Measurements from ENCODE around the gene CD1D.

CD1D gene

GRCh38 chr1:158186180-158186579, 5.5 kb downstream of the CD1D start:
- Histone ChIP-seq H4K20me1 (ENCODE audit: insufficient read depth, low read length) (no peaks in the 10 kb centered on the region), H3K79me2 (ENCODE audit: insufficient read depth, low read length) (no peaks in the 10 kb centered on the region), H3F3A (ENCODE audit: insufficient read depth, low read length) (no peaks in the 10 kb centered on the region), H3K27me3 (ENCODE audit: insufficient read depth, low read length) (no peaks in the 10 kb centered on the region), H3K9me2 (ENCODE audit: low read depth, low read length) (no peaks in the 10 kb centered on the region), H3K4me2 (ENCODE audit: low read length) (no peak overlapping the region), H3K9me3 (ENCODE audit: low read length) (no peaks in the 10 kb centered on the region), H3K4me1 (ENCODE audit: insufficient read depth, low read length, severe bottlenecking) (peaks cover 5% of the 10 kb centered on the region), H3K9ac (ENCODE audit: low read length) (no peak overlapping the region), H3K27ac (ENCODE audit: low read depth, low read length, poor library complexity, severe bottlenecking) (no peak overlapping the region), H3K4me3 (ENCODE audit: low read depth, low read length, poor library complexity, severe bottlenecking) (no peak overlapping the region), H2AFZ (ENCODE audit: low read length) (no peak overlapping the region), H3K36me3 (ENCODE audit: insufficient read depth, low read length) (peaks cover 5% of the 10 kb centered on the region; the same call in 1 of the 2 replicates)
- TF ChIP-seq CTCF (IDR thresholded peaks at IDR 0.05; ENCODE audit: low read length) (no peak), EZH2 (IDR thresholded peaks at IDR 0.05; ENCODE audit: borderline replicate concordance, low read length) (no peak)

- Histone ChIP-seq H3K4me2 (ENCODE audit: low read length) (no peak overlapping the region), H3K9me3 (ENCODE audit: low read length) (no peaks in the 10 kb centered on the region), H3K9ac (ENCODE audit: low read length) (no peak overlapping the region), H3K27ac (ENCODE audit: low read depth, low read length, poor library complexity, severe bottlenecking) (no peak overlapping the region), H3K79me2 (ENCODE audit: insufficient read depth, low read length) (no peaks in the 10 kb centered on the region), H2AFZ (ENCODE audit: low read length) (no peak overlapping the region), H4K20me1 (ENCODE audit: insufficient read depth, low read length) (no peaks in the 10 kb centered on the region), H3K4me3 (ENCODE audit: low read depth, low read length, poor library complexity, severe bottlenecking) (no peak overlapping the region), H3K9me2 (ENCODE audit: low read depth, low read length) (no peaks in the 10 kb centered on the region), H3K27me3 (ENCODE audit: insufficient read depth, low read length) (no peaks in the 10 kb centered on the region), H3K36me3 (ENCODE audit: insufficient read depth, low read length) (no peaks in the 10 kb centered on the region), H3F3A (ENCODE audit: insufficient read depth, low read length) (no peaks in the 10 kb centered on the region), H3K4me1 (ENCODE audit: insufficient read depth, low read length, severe bottlenecking) (no peaks in the 10 kb centered on the region)
- TF ChIP-seq CTCF (IDR thresholded peaks at IDR 0.05; ENCODE audit: low read length) (no peak), EZH2 (IDR thresholded peaks at IDR 0.05; ENCODE audit: borderline replicate concordance, low read length) (no peak)
These were observed 7.9 kb downstream of the CD1D start for GRCh38 chr1:158188611-158189010.

GRCh38 chr1:158189624-158190023, 8.9 kb downstream of the CD1D start:
- no peak for TF ChIP-seq CTCF (IDR thresholded peaks at IDR 0.05; ENCODE audit: low read length)
- TF ChIP-seq EZH2 (IDR thresholded peaks at IDR 0.05; ENCODE audit: borderline replicate concordance, low read length), result no peak
- Histone ChIP-seq H3K4me2 (ENCODE audit: low read length) (no peak overlapping the region), H3K27me3 (ENCODE audit: insufficient read depth, low read length) (no peaks in the 10 kb centered on the region), H3K79me2 (ENCODE audit: insufficient read depth, low read length) (no peaks in the 10 kb centered on the region), H2AFZ (ENCODE audit: low read length) (no peak overlapping the region), H3K27ac (ENCODE audit: low read depth, low read length, poor library complexity, severe bottlenecking) (no peak overlapping the region), H4K20me1 (ENCODE audit: insufficient read depth, low read length) (no peaks in the 10 kb centered on the region), H3K36me3 (ENCODE audit: insufficient read depth, low read length) (no peaks in the 10 kb centered on the region), H3K4me1 (ENCODE audit: insufficient read depth, low read length, severe bottlenecking) (no peaks in the 10 kb centered on the region), H3K9ac (ENCODE audit: low read length) (no peak overlapping the region), H3F3A (ENCODE audit: insufficient read depth, low read length) (no peaks in the 10 kb centered on the region), H3K9me2 (ENCODE audit: low read depth, low read length) (no peaks in the 10 kb centered on the region), H3K9me3 (ENCODE audit: low read length) (no peaks in the 10 kb centered on the region), H3K4me3 (ENCODE audit: low read depth, low read length, poor library complexity, severe bottlenecking) (no peak overlapping the region)

Measured in OCI-LY1 (cell line).